Astrocyte of the spinal cord (primary cell): ENCODE results near the gene CASZ1.

Source experiments
- DNase-seq: peaks from one replicate; pipeline ENCODE4 v3.0.0; 2011; ENCODE audit warnings: low read depth, low spot score
- H3K4me3 ChIP-seq: 2 replicates; pipeline ENCODE4 v1.5.1; 2011; ENCODE audit warnings: low read depth, mild to moderate bottlenecking, low read length, moderate library complexity
- CTCF ChIP-seq: IDR thresholded peaks from 2 replicates; pipeline ENCODE4 v1.5.1; 2012; ENCODE audit warnings: low read depth, mild to moderate bottlenecking, low read length, inconsistent platforms
- in situ Hi-C: cut with HindIII; loops from 2 replicates; pipeline ENCODE4 v1.10.0; 2017; ENCODE audit warnings: low sequenced_read_pairs

Gene CASZ1

GRCh38 chr1:10684221-10684620, 112.2 kb downstream of the CASZ1 start:
- no peak for DNase-seq
- no peak overlapping the region for H3K4me3 ChIP-seq
- in situ Hi-C loops = no loop called here
- TF ChIP-seq CTCF = no peak

- TF ChIP-seq CTCF = no peak
- in situ Hi-C loops = no loop called here
- no peak overlapping the region for H3K4me3 ChIP-seq
- DNase-seq = no peak
These were observed 113.8 kb downstream of the CASZ1 start for GRCh38 chr1:10682449-10683309.

- no peak overlapping the region for H3K4me3 ChIP-seq
- TF ChIP-seq CTCF = no peak
- in situ Hi-C loops = no loop called here
- DNase-seq = no peak
These were observed 114.4 kb downstream of the CASZ1 start for GRCh38 chr1:10682108-10682445.

GRCh38 chr1:10681296-10682107, 114.9 kb downstream of the CASZ1 start:
- no peak overlapping the region for H3K4me3 ChIP-seq
- TF ChIP-seq CTCF = no peak
- DNase-seq = no peak
- in situ Hi-C loops = no loop called here

GRCh38 chr1:10680487-10680886, 116.0 kb downstream of the CASZ1 start:
- TF ChIP-seq CTCF = no peak
- DNase-seq = no peak
- in situ Hi-C loops = no loop called here
- H3K4me3 ChIP-seq = no peak overlapping the region

- peak; percentile 70 for DNase-seq
- TF ChIP-seq CTCF = no peak
- no peak overlapping the region for H3K4me3 ChIP-seq
- in situ Hi-C loops = no loop called here
These were observed 116.8 kb downstream of the CASZ1 start for GRCh38 chr1:10679496-10680220.
